Cardiac septum (tissue), 1 donor: ENCODE results near the gene SLC9A5. TPM values are rescaled to one million over a fixed set of nuclear protein-coding genes. Genes with fewer than 3 reads are reported as not detected.

Source experiments
- DNase-seq: peaks from one replicate; pipeline ENCODE4 v3.0.0-alpha.2; 2020; ENCODE audit warnings: low spot score
- intact Hi-C: fragments of 100-400 bp; cut with DNase I; formaldehyde crosslinking; loops from one replicate; pipeline ENCODE4 v1.14.0; 2022
- total RNA-seq: library from RNA; stranded (reverse); fragmentation: NEBNext Ultra II Directional; extraction: Animal tissue kit (Norgen Biotek cat#: 25700); gene quantifications from one replicate; pipeline ENCODE4 v1.2.1, GENCODE V29; 2021
- donor health status: DM: no; HTN: no; CAD: no.

The SLC9A5 gene
- total RNA-seq, 1 donor from 2014 or later: 1.1 TPM

- DNase-seq: no peak
Measured at GRCh38 chr16:67236563-67237395, 12.0 kb upstream of the SLC9A5 start.

GRCh38 chr16:67237396-67238277, 11.1 kb upstream of the SLC9A5 start:
- intact Hi-C loops: no loop called here
- no peak for DNase-seq

More at GRCh38 chr16:67236563-67237395, 12.0 kb upstream of the SLC9A5 start:
- intact Hi-C loops: no loop called here

- no peak for DNase-seq
- intact Hi-C loops: no loop called here
Measured at GRCh38 chr16:67238278-67238575, 10.6 kb upstream of the SLC9A5 start.

GRCh38 chr16:67238806-67239470, 9.8 kb upstream of the SLC9A5 start:
- intact Hi-C loops: no loop called here
- DNase-seq: no peak

GRCh38 chr16:67240506-67240905, 8.3 kb upstream of the SLC9A5 start:
- intact Hi-C loops: no loop called here
- DNase-seq: no peak

- intact Hi-C loops: no loop called here
- peak; percentile 84 for DNase-seq
Measured at GRCh38 chr16:67241008-67241900, 7.5 kb upstream of the SLC9A5 start.

- intact Hi-C loops: no loop called here
- no peak for DNase-seq
Measured at GRCh38 chr16:67242138-67242730, 6.5 kb upstream of the SLC9A5 start.

GRCh38 chr16:67243481-67243880, 5.3 kb upstream of the SLC9A5 start:
- DNase-seq: no peak
- intact Hi-C loops: no loop called here

- intact Hi-C loops: loop anchor here (5.0 kb wide), 1 partner anchor 267 kb away; no protein-coding TSS in a partner anchor
Measured at GRCh38 chr16:67244387-67245185, 4.2 kb upstream of the SLC9A5 start.

GRCh38 chr16:67245186-67245585, 3.6 kb upstream of the SLC9A5 start:
- DNase-seq: no peak
- intact Hi-C loops: loop anchor here (5.0 kb wide), 1 partner anchor 268 kb away; no protein-coding TSS in a partner anchor

More at GRCh38 chr16:67244387-67245185, 4.2 kb upstream of the SLC9A5 start:
- DNase-seq: peak; percentile 95

GRCh38 chr16:67245674-67246080, 3.1 kb upstream of the SLC9A5 start:
- intact Hi-C loops: loop anchor here (5.0 kb wide), 1 partner anchor 268 kb away; no protein-coding TSS in a partner anchor
- no peak for DNase-seq

- peak; percentile 93 for DNase-seq
- intact Hi-C loops: loop anchor here (5.0 kb wide), 1 partner anchor 269 kb away; no protein-coding TSS in a partner anchor
Measured at GRCh38 chr16:67246081-67246755, 2.6 kb upstream of the SLC9A5 start.

GRCh38 chr16:67246756-67247191, 2.0 kb upstream of the SLC9A5 start:
- DNase-seq: peak; percentile 87
- intact Hi-C loops: loop anchor here (1.0 to 5.0 kb wide), 2 partner anchors 20 to 269 kb away; no protein-coding TSS in a partner anchor

- peak; percentile 100 for DNase-seq
- intact Hi-C loops: loop anchor here (1.0 to 5.0 kb wide), 2 partner anchors 21 to 270 kb away; no protein-coding TSS in a partner anchor
Measured at GRCh38 chr16:67247192-67248072, 1.3 kb upstream of the SLC9A5 start, which contains the start of gene FHOD1. Gene FHOD1, minus strand, starts transcription at chr16:67247481. Its CDS starts 71 bp downstream, at chr16:67247410.

GRCh38 chr16:67248073-67248400, 742 bp upstream of the SLC9A5 start:
- no peak for DNase-seq
- intact Hi-C loops: loop anchor here (5.0 kb wide), 1 partner anchor 271 kb away; no protein-coding TSS in a partner anchor
